Panc1 (cell line): ENCODE measurements around the gene STUB1. TPM values are rescaled to one million over a fixed set of nuclear protein-coding genes. Genes with fewer than 3 reads are reported as not detected.

ENCODE experiments used
- ATAC-seq: fragments of 200-7000 bp; cut with Tn5 transposase; 2 replicates; pipeline ENCODE4 v1.9.1; 2020; ENCODE audit warnings: mild to moderate bottlenecking, moderate library complexity
- BruUV-seq: library from RNA; stranded (reverse); fragments of 400-500 nt; replicated peaks from 2 replicates; lab custom pipeline; 2021; lab: Mats Ljungman, UMichigan
- CTCF ChIA-PET: fragments of 300-600 bp; sonication (Branson Sonifier 250); formaldehyde crosslinking; loops from one replicate; lab custom pipeline; 2022; ENCODE audit warnings: antibody characterized with exemption; lab: Charles Lee
- POLR2A ChIA-PET: fragments of 300-600 bp; sonication (Branson Sonifier 250); formaldehyde crosslinking; loops from one replicate; lab custom pipeline; 2022; ENCODE audit warnings: antibody characterized with exemption; lab: Charles Lee
- DNase-seq: peaks from one replicate; pipeline ENCODE4 v3.0.0-alpha.2; 2010; ENCODE audit warnings: low read depth, low spot score
- H3K27ac ChIP-seq: 2 replicates; pipeline ENCODE4 v1.5.1; 2011; ENCODE audit warnings: mild to moderate bottlenecking, low read length, inconsistent platforms
- H3K27me3 ChIP-seq: fragments of 200-500 bp; sonication (Bioruptor generic); 2 replicates; pipeline ENCODE4 v1.6.0; 2014; ENCODE audit warnings: low read length, inconsistent platforms; ENCODE audit not compliant: control insufficient read depth, insufficient read depth
- H3K36me3 ChIP-seq: fragments of 200-500 bp; sonication (Bioruptor generic); 2 replicates; pipeline ENCODE4 v1.5.1; 2014; ENCODE audit warnings: inconsistent platforms, mild to moderate bottlenecking, low read length, moderate library complexity; ENCODE audit not compliant: control insufficient read depth, insufficient read depth
- H3K4me1 ChIP-seq: 2 replicates; pipeline ENCODE4 v1.5.1; 2011; ENCODE audit warnings: inconsistent platforms, mild to moderate bottlenecking, low read length, moderate library complexity; ENCODE audit not compliant: control insufficient read depth, insufficient read depth
- H3K4me3 ChIP-seq, 2 experiments: 2 replicates each; pipeline ENCODE4 v1.5.1; 2011 to 2012; ENCODE audit warnings: low read depth in 2 of 2, low read length in 2 of 2, mild to moderate bottlenecking in 2 of 2, inconsistent platforms in 1 of 2, moderate library complexity in 1 of 2
- H3K9me3 ChIP-seq: fragments of 200-500 bp; sonication (Bioruptor generic); 2 replicates; pipeline ENCODE4 v1.5.1; 2014; ENCODE audit warnings: low read depth, mild to moderate bottlenecking, inconsistent platforms, low read length, moderate library complexity; ENCODE audit not compliant: control insufficient read depth, insufficient read depth
- POLR2AphosphoS5 ChIP-seq: IDR thresholded peaks from 2 replicates; pipeline ENCODE4 v1.6.1; 2012; ENCODE audit warnings: mild to moderate bottlenecking, low read depth, low read length, moderate library complexity
- SIN3A ChIP-seq: IDR thresholded peaks from 2 replicates; pipeline ENCODE4 v1.6.1; 2012; ENCODE audit warnings: low read depth, mild to moderate bottlenecking, low read length, moderate library complexity, borderline replicate concordance; ENCODE audit not compliant: insufficient read depth
- TCF7L2 ChIP-seq: IDR thresholded peaks from 2 replicates; pipeline ENCODE4 v1.6.1; 2011; ENCODE audit warnings: mild to moderate bottlenecking, low read depth, low read length, inconsistent platforms
- in situ Hi-C: cut with HindIII; loops from 2 replicates; pipeline ENCODE4 v1.10.0; 2016; ENCODE audit warnings: low sequenced_read_pairs, low pct_unique_long_range_greater_than_20kb
- intact Hi-C: fragments of 100-400 bp; cut with micrococcal nuclease; formaldehyde crosslinking; loops from one replicate; pipeline ENCODE4 v1.10.0; 2022; ENCODE audit not compliant: unreplicated experiment
- total RNA-seq: library from RNA; stranded (reverse); gene quantifications from one replicate; pipeline ENCODE4 v1.2.1, GENCODE V29; 2021; ENCODE audit not compliant: unreplicated experiment
- TF ChIP-seq, protein P1 (sequence below), 2 experiments: IDR thresholded peaks; 2 replicates each; pipeline ENCODE4 v1.6.1; 2011 to 2012; ENCODE audit warnings: low read depth in 2 of 2, control low read depth in 1 of 2, low read length in 1 of 2, mild to moderate bottlenecking in 1 of 2, moderate library complexity in 1 of 2; ENCODE audit not compliant: insufficient read depth in 1 of 2
- TF ChIP-seq, protein P2 (sequence below): fragments of 450-650 bp; IDR thresholded peaks from 2 replicates; pipeline ENCODE4 v1.5.1; 2017; ENCODE audit warnings: mild to moderate bottlenecking

Gene STUB1
- total RNA-seq, 1 experiment from 2014 or later = 217 TPM

DNA sequence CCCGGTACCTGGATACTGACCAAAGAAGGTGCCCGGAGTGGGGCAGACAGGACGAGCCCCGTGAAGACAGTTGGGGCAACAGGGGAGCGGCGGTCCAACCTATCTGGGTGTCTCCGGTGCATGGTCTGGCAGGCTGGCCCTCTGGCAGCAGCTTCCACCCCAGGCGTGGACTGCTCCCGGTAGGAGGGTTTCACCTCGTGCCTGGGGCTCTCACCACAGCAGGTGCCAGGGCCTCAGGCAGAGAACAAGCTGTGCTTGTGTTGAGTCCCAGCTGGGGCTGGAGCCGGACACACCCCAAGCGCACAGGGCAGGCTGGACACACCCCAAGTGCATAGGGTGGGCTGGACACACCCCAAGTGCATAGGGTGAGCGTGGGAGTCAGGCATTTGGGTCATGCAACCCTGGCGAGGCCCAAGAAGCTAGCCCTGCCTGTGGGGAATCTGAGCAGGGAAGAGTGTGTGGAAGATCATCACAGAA, 26.9 kb downstream of the STUB1 start:
- TF ChIP-seq, protein P1, sequence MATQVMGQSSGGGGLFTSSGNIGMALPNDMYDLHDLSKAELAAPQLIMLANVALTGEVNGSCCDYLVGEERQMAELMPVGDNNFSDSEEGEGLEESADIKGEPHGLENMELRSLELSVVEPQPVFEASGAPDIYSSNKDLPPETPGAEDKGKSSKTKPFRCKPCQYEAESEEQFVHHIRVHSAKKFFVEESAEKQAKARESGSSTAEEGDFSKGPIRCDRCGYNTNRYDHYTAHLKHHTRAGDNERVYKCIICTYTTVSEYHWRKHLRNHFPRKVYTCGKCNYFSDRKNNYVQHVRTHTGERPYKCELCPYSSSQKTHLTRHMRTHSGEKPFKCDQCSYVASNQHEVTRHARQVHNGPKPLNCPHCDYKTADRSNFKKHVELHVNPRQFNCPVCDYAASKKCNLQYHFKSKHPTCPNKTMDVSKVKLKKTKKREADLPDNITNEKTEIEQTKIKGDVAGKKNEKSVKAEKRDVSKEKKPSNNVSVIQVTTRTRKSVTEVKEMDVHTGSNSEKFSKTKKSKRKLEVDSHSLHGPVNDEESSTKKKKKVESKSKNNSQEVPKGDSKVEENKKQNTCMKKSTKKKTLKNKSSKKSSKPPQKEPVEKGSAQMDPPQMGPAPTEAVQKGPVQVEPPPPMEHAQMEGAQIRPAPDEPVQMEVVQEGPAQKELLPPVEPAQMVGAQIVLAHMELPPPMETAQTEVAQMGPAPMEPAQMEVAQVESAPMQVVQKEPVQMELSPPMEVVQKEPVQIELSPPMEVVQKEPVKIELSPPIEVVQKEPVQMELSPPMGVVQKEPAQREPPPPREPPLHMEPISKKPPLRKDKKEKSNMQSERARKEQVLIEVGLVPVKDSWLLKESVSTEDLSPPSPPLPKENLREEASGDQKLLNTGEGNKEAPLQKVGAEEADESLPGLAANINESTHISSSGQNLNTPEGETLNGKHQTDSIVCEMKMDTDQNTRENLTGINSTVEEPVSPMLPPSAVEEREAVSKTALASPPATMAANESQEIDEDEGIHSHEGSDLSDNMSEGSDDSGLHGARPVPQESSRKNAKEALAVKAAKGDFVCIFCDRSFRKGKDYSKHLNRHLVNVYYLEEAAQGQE (IDR thresholded peaks at IDR 0.05; ENCODE audit: insufficient read depth in 1 of 2, low read depth in 2 of 2, low read length in 1 of 2) = no peak
- TF ChIP-seq TCF7L2 = no peak
- TF ChIP-seq POLR2AphosphoS5 = no peak
- no peak for TF ChIP-seq SIN3A
- TF ChIP-seq, protein P2, sequence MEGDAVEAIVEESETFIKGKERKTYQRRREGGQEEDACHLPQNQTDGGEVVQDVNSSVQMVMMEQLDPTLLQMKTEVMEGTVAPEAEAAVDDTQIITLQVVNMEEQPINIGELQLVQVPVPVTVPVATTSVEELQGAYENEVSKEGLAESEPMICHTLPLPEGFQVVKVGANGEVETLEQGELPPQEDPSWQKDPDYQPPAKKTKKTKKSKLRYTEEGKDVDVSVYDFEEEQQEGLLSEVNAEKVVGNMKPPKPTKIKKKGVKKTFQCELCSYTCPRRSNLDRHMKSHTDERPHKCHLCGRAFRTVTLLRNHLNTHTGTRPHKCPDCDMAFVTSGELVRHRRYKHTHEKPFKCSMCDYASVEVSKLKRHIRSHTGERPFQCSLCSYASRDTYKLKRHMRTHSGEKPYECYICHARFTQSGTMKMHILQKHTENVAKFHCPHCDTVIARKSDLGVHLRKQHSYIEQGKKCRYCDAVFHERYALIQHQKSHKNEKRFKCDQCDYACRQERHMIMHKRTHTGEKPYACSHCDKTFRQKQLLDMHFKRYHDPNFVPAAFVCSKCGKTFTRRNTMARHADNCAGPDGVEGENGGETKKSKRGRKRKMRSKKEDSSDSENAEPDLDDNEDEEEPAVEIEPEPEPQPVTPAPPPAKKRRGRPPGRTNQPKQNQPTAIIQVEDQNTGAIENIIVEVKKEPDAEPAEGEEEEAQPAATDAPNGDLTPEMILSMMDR = no peak
- Histone ChIP-seq H3K27ac (no peak overlapping the region), H3K27me3 (no peaks in the 10 kb centered on the region), H3K36me3 (peaks cover 5% of the 10 kb centered on the region; the same call in 1 of the 2 replicates), H3K4me3 (peak overlapping the region in 1 of 2 experiments; percentile 56; a peak in 1 of 4 replicates), H3K9me3 (no peaks in the 10 kb centered on the region), H3K4me1 (peaks cover 29% of the 10 kb centered on the region)
- ATAC-seq = peak; percentile 4; the same call in 1 of the 2 replicates
- in situ Hi-C loops (no loop called here), intact Hi-C loops (no loop called here)
- ChIA-PET CTCF (interaction anchor here (0.5 kb wide), 1 partner anchor 36 kb away, joined by 3 read pairs; no protein-coding TSS in a partner anchor), POLR2A (no interaction called here)
- no TSS peak for BruUV-seq
- no peak for DNase-seq

DNA sequence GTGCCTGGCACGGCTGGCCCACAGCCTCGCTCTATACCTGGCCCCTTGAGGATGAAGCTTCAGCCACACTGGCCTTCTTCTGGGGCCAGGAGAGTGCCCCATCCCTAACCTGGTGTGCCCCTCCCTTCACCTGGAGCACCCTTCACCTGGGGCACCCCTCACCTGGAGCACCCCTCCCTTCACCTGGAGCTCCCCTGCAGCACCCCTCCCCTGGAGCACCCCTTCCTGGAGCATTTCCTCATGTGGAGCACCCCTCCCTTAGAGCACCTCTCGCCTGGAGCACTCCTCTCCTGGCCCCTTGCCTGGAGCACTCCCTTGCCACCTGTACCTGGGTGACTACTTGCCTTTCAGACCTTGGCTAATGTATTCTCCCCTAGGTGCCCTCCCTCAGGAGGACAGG, 27.8 kb downstream of the STUB1 start:
- Histone ChIP-seq H3K9me3 (no peaks in the 10 kb centered on the region), H3K36me3 (peaks cover 5% of the 10 kb centered on the region; the same call in 1 of the 2 replicates), H3K4me1 (peaks cover 29% of the 10 kb centered on the region), H3K4me3 (no peak overlapping the region), H3K27ac (no peak overlapping the region), H3K27me3 (no peaks in the 10 kb centered on the region)
- BruUV-seq = no TSS peak
- no peak for ATAC-seq
- CTCF ChIA-PET = no interaction called here
- POLR2A ChIA-PET = no interaction called here
- TF ChIP-seq SIN3A = no peak
- no peak for TF ChIP-seq POLR2AphosphoS5
- TF ChIP-seq, protein P1 (IDR thresholded peaks at IDR 0.05; ENCODE audit: insufficient read depth in 1 of 2, low read depth in 2 of 2, low read length in 1 of 2) = no peak
- TF ChIP-seq, protein P2 = no peak
- no peak for TF ChIP-seq TCF7L2
- in situ Hi-C loops (no loop called here), intact Hi-C loops (no loop called here)
- DNase-seq = no peak
